Measurements from ENCODE around the gene COL18A1.

DNA sequence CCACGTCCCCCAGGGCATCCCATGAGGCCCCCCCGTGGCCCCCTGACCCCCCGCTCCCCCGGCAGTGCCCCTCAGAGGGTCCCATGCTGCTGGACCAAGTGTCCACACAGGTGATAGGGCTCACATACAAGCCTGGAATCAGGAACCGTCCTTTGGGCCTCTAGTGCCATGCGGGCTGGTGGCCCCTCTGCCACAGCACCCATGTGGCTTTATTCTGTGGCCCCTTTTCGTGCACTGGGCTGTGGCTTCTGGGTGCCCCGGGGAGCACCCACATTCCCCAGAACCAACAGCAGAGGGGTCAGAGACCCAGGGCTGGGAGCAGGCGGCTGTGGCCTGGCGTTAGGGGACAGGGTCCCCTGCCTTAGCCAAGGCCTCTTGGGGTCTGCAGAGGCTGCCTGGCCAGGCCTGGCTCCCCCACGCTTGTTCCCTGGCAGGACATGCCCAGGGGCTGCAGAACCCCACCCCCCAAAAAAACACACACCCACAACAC, 105.5 kb downstream of the COL18A1 start:
- TF ChIP-seq, protein P1, sequence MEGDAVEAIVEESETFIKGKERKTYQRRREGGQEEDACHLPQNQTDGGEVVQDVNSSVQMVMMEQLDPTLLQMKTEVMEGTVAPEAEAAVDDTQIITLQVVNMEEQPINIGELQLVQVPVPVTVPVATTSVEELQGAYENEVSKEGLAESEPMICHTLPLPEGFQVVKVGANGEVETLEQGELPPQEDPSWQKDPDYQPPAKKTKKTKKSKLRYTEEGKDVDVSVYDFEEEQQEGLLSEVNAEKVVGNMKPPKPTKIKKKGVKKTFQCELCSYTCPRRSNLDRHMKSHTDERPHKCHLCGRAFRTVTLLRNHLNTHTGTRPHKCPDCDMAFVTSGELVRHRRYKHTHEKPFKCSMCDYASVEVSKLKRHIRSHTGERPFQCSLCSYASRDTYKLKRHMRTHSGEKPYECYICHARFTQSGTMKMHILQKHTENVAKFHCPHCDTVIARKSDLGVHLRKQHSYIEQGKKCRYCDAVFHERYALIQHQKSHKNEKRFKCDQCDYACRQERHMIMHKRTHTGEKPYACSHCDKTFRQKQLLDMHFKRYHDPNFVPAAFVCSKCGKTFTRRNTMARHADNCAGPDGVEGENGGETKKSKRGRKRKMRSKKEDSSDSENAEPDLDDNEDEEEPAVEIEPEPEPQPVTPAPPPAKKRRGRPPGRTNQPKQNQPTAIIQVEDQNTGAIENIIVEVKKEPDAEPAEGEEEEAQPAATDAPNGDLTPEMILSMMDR (IDR thresholded peaks at IDR 0.05) = no peak
- no peak for TF ChIP-seq POLR2AphosphoS5 (IDR thresholded peaks at IDR 0.05; ENCODE audit: low read depth, low read length)
- TF ChIP-seq, protein P2, sequence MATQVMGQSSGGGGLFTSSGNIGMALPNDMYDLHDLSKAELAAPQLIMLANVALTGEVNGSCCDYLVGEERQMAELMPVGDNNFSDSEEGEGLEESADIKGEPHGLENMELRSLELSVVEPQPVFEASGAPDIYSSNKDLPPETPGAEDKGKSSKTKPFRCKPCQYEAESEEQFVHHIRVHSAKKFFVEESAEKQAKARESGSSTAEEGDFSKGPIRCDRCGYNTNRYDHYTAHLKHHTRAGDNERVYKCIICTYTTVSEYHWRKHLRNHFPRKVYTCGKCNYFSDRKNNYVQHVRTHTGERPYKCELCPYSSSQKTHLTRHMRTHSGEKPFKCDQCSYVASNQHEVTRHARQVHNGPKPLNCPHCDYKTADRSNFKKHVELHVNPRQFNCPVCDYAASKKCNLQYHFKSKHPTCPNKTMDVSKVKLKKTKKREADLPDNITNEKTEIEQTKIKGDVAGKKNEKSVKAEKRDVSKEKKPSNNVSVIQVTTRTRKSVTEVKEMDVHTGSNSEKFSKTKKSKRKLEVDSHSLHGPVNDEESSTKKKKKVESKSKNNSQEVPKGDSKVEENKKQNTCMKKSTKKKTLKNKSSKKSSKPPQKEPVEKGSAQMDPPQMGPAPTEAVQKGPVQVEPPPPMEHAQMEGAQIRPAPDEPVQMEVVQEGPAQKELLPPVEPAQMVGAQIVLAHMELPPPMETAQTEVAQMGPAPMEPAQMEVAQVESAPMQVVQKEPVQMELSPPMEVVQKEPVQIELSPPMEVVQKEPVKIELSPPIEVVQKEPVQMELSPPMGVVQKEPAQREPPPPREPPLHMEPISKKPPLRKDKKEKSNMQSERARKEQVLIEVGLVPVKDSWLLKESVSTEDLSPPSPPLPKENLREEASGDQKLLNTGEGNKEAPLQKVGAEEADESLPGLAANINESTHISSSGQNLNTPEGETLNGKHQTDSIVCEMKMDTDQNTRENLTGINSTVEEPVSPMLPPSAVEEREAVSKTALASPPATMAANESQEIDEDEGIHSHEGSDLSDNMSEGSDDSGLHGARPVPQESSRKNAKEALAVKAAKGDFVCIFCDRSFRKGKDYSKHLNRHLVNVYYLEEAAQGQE (IDR thresholded peaks at IDR 0.05; ENCODE audit: insufficient read depth in 1 of 2, low read depth in 2 of 2, low read length in 1 of 2) = no peak
- no peak for TF ChIP-seq SIN3A (IDR thresholded peaks at IDR 0.05; ENCODE audit: borderline replicate concordance, insufficient read depth, low read depth, low read length)
- TF ChIP-seq TCF7L2 (IDR thresholded peaks at IDR 0.05; ENCODE audit: low read depth, low read length) = no peak

Measured in Panc1 (cell line).